GM08714 (cell line): ENCODE results near the gene UBXN1.
"Not testable (repeated sequence)": the region's sequence is repeated elsewhere in the genome, so short reads cannot be mapped to it uniquely, and the experiment has no call there.

Source experiments
- H3K4me3 ChIP-seq: fragments of 200-500 bp; sonication (Bioruptor generic); 2 replicates; pipeline ENCODE4 v1.5.1; 2014; ENCODE audit warnings: mild to moderate bottlenecking, low read length, inconsistent platforms
- ZNF274 ChIP-seq: IDR thresholded peaks from 2 replicates; pipeline ENCODE4 v1.6.1; 2012; ENCODE audit warnings: mild to moderate bottlenecking, low read depth, low read length

UBXN1 gene

GRCh38 chr11:62713343-62713742 lies 34.5 kb upstream of the UBXN1 start:
- no peak overlapping the region for H3K4me3 ChIP-seq
- no peak for TF ChIP-seq ZNF274

DNA sequence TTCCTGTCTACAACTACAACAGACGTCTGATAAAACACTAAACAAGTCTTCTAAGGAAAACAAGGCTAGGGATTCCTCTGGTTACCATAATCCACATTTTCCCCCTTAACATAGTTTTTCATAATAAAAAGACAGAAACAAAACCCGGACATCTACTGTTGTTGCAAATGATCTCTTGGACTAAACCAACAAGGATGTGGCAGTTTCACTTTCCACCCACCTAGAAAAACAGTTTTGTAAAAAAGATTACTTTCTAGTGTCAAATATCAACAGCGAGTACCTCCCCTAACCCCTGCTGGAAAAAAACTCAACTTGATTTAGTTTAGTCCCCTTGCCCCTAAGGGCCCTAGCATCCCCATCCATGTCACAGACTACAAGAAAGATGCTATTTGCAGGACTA lies 34.0 kb upstream of the UBXN1 start:
- no peak for TF ChIP-seq ZNF274
- no peak overlapping the region for H3K4me3 ChIP-seq

DNA sequence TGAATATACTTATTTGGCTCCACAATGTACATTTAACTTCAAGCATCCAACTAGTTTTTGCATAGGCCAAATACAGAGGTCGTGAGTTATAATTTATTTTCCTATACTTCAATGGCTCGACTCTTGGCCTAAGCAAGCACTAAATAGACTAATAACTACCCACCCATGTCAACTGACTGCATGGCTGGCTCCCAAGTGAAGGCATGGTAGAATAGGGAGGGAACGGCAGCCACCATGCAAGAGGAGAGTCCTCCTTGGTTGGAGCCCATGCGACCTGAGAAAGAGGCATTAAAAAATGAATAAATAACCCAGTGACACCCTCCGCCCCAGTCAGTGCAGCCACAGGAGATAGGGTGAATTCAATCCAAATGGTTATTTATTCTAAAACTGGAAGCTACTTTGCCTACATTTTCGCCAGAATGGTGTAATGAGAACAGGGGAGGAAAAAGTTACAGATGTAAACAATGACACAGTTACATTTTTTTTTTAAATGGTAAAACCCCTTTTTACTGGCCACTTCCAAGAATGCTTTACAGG lies 33.5 kb upstream of the UBXN1 start:
- H3K4me3 ChIP-seq: no peak overlapping the region
- TF ChIP-seq ZNF274: no peak

DNA sequence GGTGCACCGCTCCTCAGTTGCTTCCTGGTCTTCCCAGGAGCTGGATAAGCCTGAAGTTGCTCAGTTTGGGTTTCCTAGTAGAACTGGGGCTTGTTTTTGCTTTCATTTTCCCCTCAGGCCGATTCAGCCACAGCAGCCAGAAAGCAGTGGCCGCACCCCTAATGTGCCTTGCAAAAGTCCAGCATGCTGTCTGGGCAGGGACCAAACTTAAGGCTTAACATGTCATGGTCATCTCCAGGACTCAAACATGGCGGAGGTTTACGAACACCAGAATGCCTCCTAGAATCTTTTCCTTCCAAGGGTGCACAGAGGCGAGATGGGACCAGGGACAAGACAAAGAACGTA lies 31.1 kb upstream of the UBXN1 start:
- no peak for TF ChIP-seq ZNF274

DNA sequence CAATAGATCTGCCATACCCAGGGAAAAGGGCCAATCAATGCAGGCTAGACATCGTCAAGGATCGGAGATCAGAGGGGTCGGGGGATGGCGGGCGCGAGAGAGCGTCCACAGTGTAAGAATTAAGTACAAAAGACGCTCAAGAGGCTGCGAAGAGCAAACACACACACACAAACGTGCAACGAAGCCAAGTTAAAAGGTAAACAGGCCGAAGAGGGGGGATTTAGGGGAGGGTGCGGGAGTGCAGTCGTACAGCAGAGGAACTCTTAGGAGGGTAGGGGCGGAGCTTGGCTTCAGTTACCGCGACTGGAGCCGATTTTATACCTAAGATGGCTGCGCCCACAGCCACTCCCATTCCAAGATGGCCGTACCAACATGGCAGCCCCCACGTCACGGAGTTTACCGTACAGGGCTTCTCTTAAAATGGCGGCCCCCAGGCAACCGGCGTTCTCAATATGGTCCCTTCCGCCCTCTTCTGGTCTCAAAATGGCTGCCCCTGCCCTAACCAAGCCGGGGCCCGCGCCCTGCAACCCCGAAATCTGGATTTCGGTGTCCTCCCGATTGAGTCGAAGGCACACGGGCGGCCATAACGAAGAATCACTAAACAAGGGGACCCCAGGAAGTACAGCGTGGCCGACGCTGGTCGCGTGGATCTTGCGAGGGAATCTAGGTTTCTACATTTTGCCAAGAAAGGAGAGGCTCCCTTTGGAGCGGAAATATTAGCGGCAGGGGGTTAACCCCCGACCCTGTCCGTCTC lies 30.6 kb upstream of the UBXN1 start:
- no peak for TF ChIP-seq ZNF274
- peak overlapping the region; percentile 63; the same call in 1 of the 2 replicates for H3K4me3 ChIP-seq

More for the DNA sequence above, 31.1 kb upstream of the UBXN1 start:
- H3K4me3 ChIP-seq: peak overlapping the region; percentile 57; the same call in 1 of the 2 replicates

DNA sequence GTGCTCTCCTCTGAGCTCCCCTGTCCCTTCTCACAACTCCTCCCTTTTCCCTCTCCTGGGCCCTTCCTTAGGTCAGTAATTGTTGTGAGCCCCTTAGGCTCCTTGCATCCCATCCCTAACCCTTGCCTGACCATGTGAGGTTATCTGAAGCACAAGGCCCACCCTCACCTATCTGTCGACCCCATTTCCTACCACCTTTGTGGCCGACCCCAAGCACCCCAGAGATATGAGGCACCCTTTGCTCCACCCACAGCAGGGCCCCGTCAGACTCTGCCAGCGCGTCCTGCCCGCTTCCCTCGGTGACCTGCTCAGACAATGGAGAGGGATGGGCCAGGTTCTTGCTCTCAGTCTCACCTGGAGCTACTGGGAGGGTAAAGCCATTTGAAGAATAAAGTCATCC lies 29.9 kb upstream of the UBXN1 start:
- H3K4me3 ChIP-seq: peak overlapping the region; percentile 63; the same call in 1 of the 2 replicates
- TF ChIP-seq ZNF274: no peak

- TF ChIP-seq ZNF274: no peak
- H3K4me3 ChIP-seq: peak overlapping the region; percentile 63; the same call in 1 of the 2 replicates
Observed at GRCh38 chr11:62708392-62708791, 29.5 kb upstream of the UBXN1 start.

DNA sequence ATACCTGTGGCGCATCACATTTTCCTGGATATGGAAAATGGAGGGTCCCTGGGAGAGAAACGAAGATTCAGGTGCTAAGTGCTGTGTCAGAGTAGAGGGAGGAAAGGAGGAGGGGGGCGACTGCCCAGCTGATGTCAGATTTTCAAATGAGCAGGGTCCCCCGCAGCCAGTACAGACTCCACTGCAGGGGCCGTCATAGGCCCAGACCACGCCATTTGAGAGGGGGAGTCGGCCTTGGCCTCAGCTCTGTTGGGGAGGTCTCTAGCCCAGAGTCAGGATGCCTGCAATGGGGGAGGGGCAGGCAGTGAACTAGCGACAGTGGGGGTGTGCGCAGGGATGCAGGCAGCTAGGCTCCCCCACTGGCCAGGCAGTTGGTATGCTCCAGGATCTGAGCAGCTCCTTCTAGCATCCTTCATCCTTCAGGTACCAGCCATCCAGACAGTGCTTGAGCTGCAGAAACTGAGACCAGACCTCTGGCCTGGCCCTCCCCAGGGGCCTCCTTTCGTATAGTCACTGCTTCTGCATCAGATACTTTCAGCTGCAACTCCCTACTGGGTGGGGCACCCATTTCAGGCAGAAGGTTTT lies 28.5 kb upstream of the UBXN1 start, which contains the start of the genes BSCL2 and GNG3:
Gene BSCL2, minus strand, starts transcription at position 148 of the 585 bp plus-strand sequence. CDS start 229 bp downstream, outside the sequence.
Gene GNG3, plus strand, starts transcription at position 400 of the 585 bp plus-strand sequence. CDS start 620 bp downstream, outside the sequence.
- TF ChIP-seq ZNF274: no peak
- peak within 1 kb of the TSS; percentile 37; the same call in 1 of the 2 replicates for H3K4me3 ChIP-seq

GRCh38 chr11:62706850-62707247 lies 28.0 kb upstream of the UBXN1 start:
- peak overlapping the region; percentile 37; the same call in 1 of the 2 replicates for H3K4me3 ChIP-seq
- TF ChIP-seq ZNF274: no peak

GRCh38 chr11:62705880-62706849 lies 27.3 kb upstream of the UBXN1 start:
- no peak for TF ChIP-seq ZNF274
- peak overlapping the region; percentile 68 for H3K4me3 ChIP-seq

DNA sequence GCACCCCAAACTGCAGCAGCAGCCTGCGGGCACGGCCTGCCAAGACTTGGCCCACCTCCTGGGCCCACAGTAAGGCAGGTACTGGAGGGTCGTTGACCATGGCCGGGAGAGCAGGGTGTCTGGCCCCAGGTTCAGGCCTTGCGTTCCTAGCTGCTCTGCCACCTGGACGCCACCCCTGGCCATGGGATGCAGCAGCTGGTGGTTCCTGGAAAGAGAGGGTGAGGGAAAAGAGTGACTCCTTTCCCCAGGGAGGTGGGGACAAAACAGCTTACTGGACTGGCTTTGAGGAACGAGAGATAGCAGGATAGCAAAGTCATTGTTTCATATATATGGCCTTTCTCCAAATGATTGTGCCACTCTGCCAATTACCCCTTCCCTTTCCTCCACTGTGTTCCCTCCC lies 26.5 kb upstream of the UBXN1 start:
- no peak for TF ChIP-seq ZNF274
- H3K4me3 ChIP-seq: peak overlapping the region; percentile 68

GRCh38 chr11:62703921-62704320 lies 25.0 kb upstream of the UBXN1 start:
- H3K4me3 ChIP-seq: not testable (repeated sequence)

- no peak overlapping the region for H3K4me3 ChIP-seq
- no peak for TF ChIP-seq ZNF274
Observed at GRCh38 chr11:62702246-62702645, 23.4 kb upstream of the UBXN1 start.

DNA sequence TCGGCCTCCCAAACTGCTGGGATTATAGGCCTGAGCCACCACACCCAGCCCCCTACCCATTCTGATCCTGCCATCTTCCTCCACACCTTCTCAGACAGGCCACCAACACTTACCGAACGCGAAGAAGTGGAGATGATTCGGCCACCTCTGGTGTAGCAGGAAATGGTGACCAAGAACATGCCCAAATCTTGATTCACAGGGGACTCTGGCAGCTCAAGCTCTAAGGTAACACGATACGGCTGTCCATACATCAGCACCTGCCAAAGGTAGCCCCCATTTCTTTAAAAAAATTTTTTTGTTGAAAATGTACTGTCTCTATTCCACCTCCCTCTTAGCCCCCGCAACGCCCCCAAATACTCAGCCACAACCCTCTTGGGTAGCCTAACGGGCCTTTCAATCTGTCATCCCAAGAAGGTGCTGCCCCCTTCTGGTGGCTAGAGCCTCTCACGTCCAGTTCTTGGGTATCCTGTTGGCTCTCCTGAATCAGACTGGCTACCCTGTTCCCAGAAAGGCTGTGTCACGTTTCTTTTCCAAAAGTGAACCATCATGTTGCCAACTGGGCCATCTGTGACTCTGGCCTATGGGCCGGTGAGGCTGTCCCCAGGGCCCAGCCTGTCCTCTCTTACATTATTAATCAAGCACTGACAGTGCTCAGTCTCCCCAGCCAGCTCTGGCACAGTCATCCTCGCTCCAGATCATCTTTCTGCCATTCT lies 15.7 kb upstream of the UBXN1 start:
- TF ChIP-seq ZNF274: no peak
- no peak overlapping the region for H3K4me3 ChIP-seq

GRCh38 chr11:62693624-62694023 lies 14.8 kb upstream of the UBXN1 start:
- H3K4me3 ChIP-seq: not testable (repeated sequence)
